ENCODE measurements around the gene CEACAM8. TPM values are rescaled to one million over a fixed set of nuclear protein-coding genes. Genes with fewer than 3 reads are reported as not detected.

Gene CEACAM8
- total RNA-seq, 1 experiment from 2014 or later: not detected

- TF ChIP-seq ZBTB33 (IDR thresholded peaks at IDR 0.05; ENCODE audit: extremely low read depth, insufficient replicate concordance, low read length) (no peak), POLR2AphosphoS5 (IDR thresholded peaks at IDR 0.05; ENCODE audit: low read depth, low read length) (no peak), CEBPB (IDR thresholded peaks at IDR 0.05; ENCODE audit: low read depth) (no peak), SRF (IDR thresholded peaks at IDR 0.05; ENCODE audit: low read depth) (no peak)
Observed at GRCh38 chr19:42555317-42555716, 39.4 kb downstream of the CEACAM8 start (continued).

GRCh38 chr19:42554046-42554575 lies 40.6 kb downstream of the CEACAM8 start:
- Histone ChIP-seq H3K9me3 (ENCODE audit: control insufficient read depth in 1 of 2, insufficient read depth in 1 of 2, low read depth in 1 of 2, low read length in 2 of 2) (no peaks in the 10 kb centered on the region), H2AFZ (ENCODE audit: low read depth, low read length, poor library complexity, severe bottlenecking) (no peak overlapping the region), H3K27me3 (ENCODE audit: insufficient read depth, low read length) (no peaks in the 10 kb centered on the region), H3K27ac (ENCODE audit: low read depth, low read length) (no peak overlapping the region), H4K20me1 (ENCODE audit: insufficient read depth) (no peaks in the 10 kb centered on the region), H3K9me2 (ENCODE audit: insufficient read depth) (no peaks in the 10 kb centered on the region), H3K4me1 (ENCODE audit: control insufficient read depth in 1 of 2, insufficient read depth in 2 of 2, low read length in 2 of 2) (no peaks in the 10 kb centered on the region), H3K4me2 (ENCODE audit: low read length) (no peak overlapping the region), H3K4me3 (replicated peaks in 1 of 2; ENCODE audit: low read depth in 1 of 2, low read length in 2 of 2) (no peak overlapping the region), H3K79me2 (ENCODE audit: insufficient read depth, low read length) (no peaks in the 10 kb centered on the region), H3K36me3 (ENCODE audit: control insufficient read depth in 1 of 2, insufficient read depth in 2 of 2, low read length in 2 of 2) (no peaks in the 10 kb centered on the region), H3K9ac (ENCODE audit: low read length) (no peak overlapping the region)
- CTCF ChIA-PET: no interaction called here
- DNase-seq (ENCODE audit: low read depth, low spot score): no peak
- no TSS peak for BruUV-seq (replicated peaks)
- intact Hi-C loops (cut with micrococcal nuclease): no loop called here
- no peak for ATAC-seq
- POLR2A ChIA-PET: no interaction called here
- RAD21 ChIA-PET (ENCODE audit: low non-redundant PET in 1 of 2, low total read pairs in 2 of 2, uncharacterized antibody in 2 of 2, unreplicated experiment in 2 of 2): no interaction called here
- TF ChIP-seq, protein P1, sequence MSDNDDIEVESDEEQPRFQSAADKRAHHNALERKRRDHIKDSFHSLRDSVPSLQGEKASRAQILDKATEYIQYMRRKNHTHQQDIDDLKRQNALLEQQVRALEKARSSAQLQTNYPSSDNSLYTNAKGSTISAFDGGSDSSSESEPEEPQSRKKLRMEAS (IDR thresholded peaks at IDR 0.05): no peak
- no peak for TF ChIP-seq TCF7L2 (IDR thresholded peaks at IDR 0.05; ENCODE audit: borderline replicate concordance, extremely low read depth, insufficient read depth, insufficient read length)
- no peak for TF ChIP-seq YY1 (IDR thresholded peaks at IDR 0.05; ENCODE audit: extremely low read depth, insufficient replicate concordance, low read depth, low read length)
- no peak for TF ChIP-seq RAD21 (IDR thresholded peaks at IDR 0.05; ENCODE audit: low read depth)
- no peak for TF ChIP-seq ELF1 (IDR thresholded peaks at IDR 0.05; ENCODE audit: borderline replicate concordance, low read depth)
- no peak for TF ChIP-seq ZNF274 (IDR thresholded peaks at IDR 0.05; ENCODE audit: low read depth, low read length)
- no peak for TF ChIP-seq SIN3A (IDR thresholded peaks at IDR 0.05; ENCODE audit: low read depth)
- TF ChIP-seq CEBPB (IDR thresholded peaks at IDR 0.05; ENCODE audit: low read depth): no peak
- no peak for TF ChIP-seq EZH2 (IDR thresholded peaks at IDR 0.05)
- TF ChIP-seq ZFX (IDR thresholded peaks at IDR 0.05): no peak
- TF ChIP-seq ZBTB33 (IDR thresholded peaks at IDR 0.05; ENCODE audit: extremely low read depth, insufficient replicate concordance, low read length): no peak
- no peak for TF ChIP-seq EZH2phosphoT487 (IDR thresholded peaks at IDR 0.05; ENCODE audit: borderline replicate concordance)
- TF ChIP-seq EGR1 (IDR thresholded peaks at IDR 0.05; ENCODE audit: low read depth): no peak
- TF ChIP-seq POLR2AphosphoS5 (IDR thresholded peaks at IDR 0.05; ENCODE audit: low read depth, low read length): no peak
- no peak for TF ChIP-seq SRF (IDR thresholded peaks at IDR 0.05; ENCODE audit: low read depth)
- no peak for TF ChIP-seq ATF3 (IDR thresholded peaks at IDR 0.05)
- no peak for TF ChIP-seq CBX3 (IDR thresholded peaks at IDR 0.05; ENCODE audit: low read depth)

Measured in HCT116 (cell line).